NCI-H2107 treated with DMSO at 0.1 percent for 48 hours (cell line): ENCODE results near the gene SLFN13.
"Not testable (repeated sequence)": the region's sequence is repeated elsewhere in the genome, so short reads cannot be mapped to it uniquely, and the experiment has no call there.

ENCODE experiments used
- DNase-seq: peaks from one replicate; lab custom pipeline; 2025; ENCODE audit not compliant: unreplicated experiment; lab: John Stamatoyannopoulos, UW

SLFN13 gene

GRCh38 chr17:35448214-35448898 lies at the start of gene SLFN13:
Gene SLFN13 (minus strand): TSS chr17:35448766. CDS start chr17:35445680, 3,086 bp downstream.
- no peak for DNase-seq

- DNase-seq, result no peak
Observed at GRCh38 chr17:35496451-35497290, 48.1 kb upstream of the SLFN13 start.

- DNase-seq, result no peak
Observed at GRCh38 chr17:35493040-35493439, 44.5 kb upstream of the SLFN13 start.

- no peak for DNase-seq
Observed at GRCh38 chr17:35491417-35491816, 42.9 kb upstream of the SLFN13 start.

GRCh38 chr17:35489944-35490343 lies 41.4 kb upstream of the SLFN13 start:
- no peak for DNase-seq

- DNase-seq, result no peak
Observed at GRCh38 chr17:35488991-35489390, 40.4 kb upstream of the SLFN13 start.

- no peak for DNase-seq
Observed at GRCh38 chr17:35486920-35487732, 38.6 kb upstream of the SLFN13 start.

- DNase-seq, result no peak
Observed at GRCh38 chr17:35479271-35479670, 30.7 kb upstream of the SLFN13 start.

- DNase-seq, result no peak
Observed at GRCh38 chr17:35477248-35477647, 28.7 kb upstream of the SLFN13 start.

GRCh38 chr17:35476283-35476820 lies 27.8 kb upstream of the SLFN13 start:
- DNase-seq, result no peak

GRCh38 chr17:35468475-35468874 lies 19.9 kb upstream of the SLFN13 start:
- no peak for DNase-seq

- no peak for DNase-seq
Observed at GRCh38 chr17:35467824-35468223, 19.3 kb upstream of the SLFN13 start.

- no peak for DNase-seq
Observed at GRCh38 chr17:35460354-35460851, 11.8 kb upstream of the SLFN13 start.

GRCh38 chr17:35454035-35454434 lies 5.5 kb upstream of the SLFN13 start:
- not testable (repeated sequence) for DNase-seq

- no peak for DNase-seq
Observed at GRCh38 chr17:35453171-35453570, 4.6 kb upstream of the SLFN13 start.

GRCh38 chr17:35449371-35449931 lies 885 bp upstream of the SLFN13 start:
- no peak for DNase-seq

- DNase-seq, result no peak
Observed at GRCh38 chr17:35448899-35449227, 297 bp upstream of the SLFN13 start.

- no peak for DNase-seq
Observed at GRCh38 chr17:35447499-35447898, 1.1 kb downstream of the SLFN13 start.

- no peak for DNase-seq
Observed at GRCh38 chr17:35438433-35438832, 10.1 kb downstream of the SLFN13 start.

- DNase-seq, result no peak
Observed at GRCh38 chr17:35433075-35433894, 15.3 kb downstream of the SLFN13 start.
